A673 (cell line): ENCODE results near the gene FGF14. TPM values are rescaled to one million over a fixed set of nuclear protein-coding genes. Genes with fewer than 3 reads are reported as not detected.

Experiments
- BruUV-seq: library from RNA; stranded (reverse); fragments of 400-500 nt; replicated peaks from 2 replicates; lab custom pipeline; 2021; lab: Mats Ljungman, UMichigan
- CTCF ChIA-PET: fragments of 300-600 bp; sonication (Branson Sonifier 250); formaldehyde crosslinking; loops from one replicate; lab custom pipeline; 2022; ENCODE audit warnings: antibody characterized with exemption; lab: Charles Lee
- POLR2A ChIA-PET: fragments of 300-600 bp; sonication (Branson Sonifier 250); formaldehyde crosslinking; loops from one replicate; lab custom pipeline; 2022; ENCODE audit warnings: antibody characterized with exemption; ENCODE audit not compliant: low non-redundant PET; lab: Charles Lee
- DNase-seq: peaks from one replicate; pipeline ENCODE4 v3.0.0-alpha.2; 2015; ENCODE audit warnings: low spot score
- H3K27ac ChIP-seq: fragments of 200-600 bp; sonication (generic); 2 replicates; pipeline ENCODE4 v1.5.1; 2016; ENCODE audit warnings: mixed run types, low read depth, mild to moderate bottlenecking, mixed read lengths, antibody characterized with exemption, low read length; ENCODE audit not compliant: poor library complexity, severe bottlenecking
- H3K27me3 ChIP-seq: fragments of 200-600 bp; sonication (generic); replicated peaks from 2 replicates; pipeline ENCODE4 v1.6.1; 2017; ENCODE audit warnings: mixed run types, low read depth, mild to moderate bottlenecking, mixed read lengths, antibody characterized with exemption, low read length; ENCODE audit not compliant: insufficient read depth, poor library complexity
- H3K36me3 ChIP-seq: fragments of 200-600 bp; sonication (generic); 2 replicates; pipeline ENCODE4 v1.6.1; 2016; ENCODE audit warnings: mixed run types, mild to moderate bottlenecking, mixed read lengths, antibody characterized with exemption, low read length; ENCODE audit not compliant: insufficient read depth, poor library complexity, severe bottlenecking
- H3K4me1 ChIP-seq: fragments of 200-600 bp; sonication (generic); 2 replicates; pipeline ENCODE4 v1.6.1; 2017; ENCODE audit warnings: mixed run types, mild to moderate bottlenecking, mixed read lengths, antibody characterized with exemption, low read length; ENCODE audit not compliant: insufficient read depth, poor library complexity, severe bottlenecking
- H3K4me3 ChIP-seq: fragments of 200-600 bp; sonication (generic); 2 replicates; pipeline ENCODE4 v1.5.1; 2016; ENCODE audit warnings: low read depth, mixed run types, mild to moderate bottlenecking, mixed read lengths, low read length; ENCODE audit not compliant: poor library complexity, severe bottlenecking
- H3K9me3 ChIP-seq: fragments of 200-600 bp; sonication (generic); 2 replicates; pipeline ENCODE4 v1.6.1; 2016; ENCODE audit warnings: mixed run types, low read depth, mild to moderate bottlenecking, mixed read lengths, antibody characterized with exemption, low read length; ENCODE audit not compliant: poor library complexity, severe bottlenecking
- EZH2 ChIP-seq: fragments of 200-600 bp; sonication (generic); IDR thresholded peaks from 2 replicates; pipeline ENCODE4 v1.6.1; 2017; ENCODE audit warnings: borderline replicate concordance, low read depth, mild to moderate bottlenecking, mixed read lengths, antibody characterized with exemption, low read length; ENCODE audit not compliant: poor library complexity, severe bottlenecking
- intact Hi-C: fragments of 100-400 bp; cut with micrococcal nuclease; formaldehyde crosslinking; loops from one replicate; pipeline ENCODE4 v1.10.0; 2022; ENCODE audit not compliant: unreplicated experiment
- total RNA-seq: library from RNA; stranded (reverse); gene quantifications from 2 replicates; pipeline ENCODE4 v1.2.3, GENCODE V29; 2021
- TF ChIP-seq, protein P1 (sequence below): fragments of 300-800, 200-600 bp; sonication (generic); conservative IDR thresholded peaks from 2 replicates; pipeline ENCODE4 v1.5.1; 2017; ENCODE audit warnings: low read depth, mild to moderate bottlenecking, antibody characterized with exemption, low read length, moderate library complexity, mixed read lengths

Gene FGF14
- total RNA-seq, 1 experiment from 2014 or later, result 19.7 TPM

DNA sequence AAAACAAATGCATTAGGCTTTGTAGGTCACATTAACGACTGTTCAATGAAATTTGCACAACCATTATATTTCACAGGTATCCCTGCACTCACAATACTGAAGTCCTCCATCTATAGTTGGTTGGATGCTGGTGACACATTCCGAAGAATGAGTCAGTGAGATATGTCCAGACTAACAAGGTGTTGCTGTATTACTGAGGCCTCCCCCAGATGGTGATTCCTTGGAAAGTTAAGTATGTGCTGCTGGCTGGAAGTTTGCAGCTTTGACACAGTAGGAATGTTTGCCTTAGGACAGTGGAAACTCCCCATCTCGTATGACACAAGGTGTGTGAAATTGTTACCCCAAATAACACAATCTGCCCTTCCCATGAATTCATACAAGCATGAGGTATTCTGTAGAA is 46.6 kb downstream of the FGF14 start:
- ChIA-PET POLR2A (no interaction called here), CTCF (no interaction called here)
- Histone ChIP-seq H3K36me3 (no peaks in the 10 kb centered on the region), H3K4me3 (no peak overlapping the region), H3K27me3 (no peaks in the 10 kb centered on the region), H3K4me1 (no peaks in the 10 kb centered on the region), H3K9me3 (no peaks in the 10 kb centered on the region), H3K27ac (no peak overlapping the region)
- BruUV-seq, result no TSS peak
- TF ChIP-seq EZH2, result no peak
- TF ChIP-seq, protein P1, sequence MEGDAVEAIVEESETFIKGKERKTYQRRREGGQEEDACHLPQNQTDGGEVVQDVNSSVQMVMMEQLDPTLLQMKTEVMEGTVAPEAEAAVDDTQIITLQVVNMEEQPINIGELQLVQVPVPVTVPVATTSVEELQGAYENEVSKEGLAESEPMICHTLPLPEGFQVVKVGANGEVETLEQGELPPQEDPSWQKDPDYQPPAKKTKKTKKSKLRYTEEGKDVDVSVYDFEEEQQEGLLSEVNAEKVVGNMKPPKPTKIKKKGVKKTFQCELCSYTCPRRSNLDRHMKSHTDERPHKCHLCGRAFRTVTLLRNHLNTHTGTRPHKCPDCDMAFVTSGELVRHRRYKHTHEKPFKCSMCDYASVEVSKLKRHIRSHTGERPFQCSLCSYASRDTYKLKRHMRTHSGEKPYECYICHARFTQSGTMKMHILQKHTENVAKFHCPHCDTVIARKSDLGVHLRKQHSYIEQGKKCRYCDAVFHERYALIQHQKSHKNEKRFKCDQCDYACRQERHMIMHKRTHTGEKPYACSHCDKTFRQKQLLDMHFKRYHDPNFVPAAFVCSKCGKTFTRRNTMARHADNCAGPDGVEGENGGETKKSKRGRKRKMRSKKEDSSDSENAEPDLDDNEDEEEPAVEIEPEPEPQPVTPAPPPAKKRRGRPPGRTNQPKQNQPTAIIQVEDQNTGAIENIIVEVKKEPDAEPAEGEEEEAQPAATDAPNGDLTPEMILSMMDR, result no peak
- no peak for DNase-seq
- intact Hi-C loops, result no loop called here

DNA sequence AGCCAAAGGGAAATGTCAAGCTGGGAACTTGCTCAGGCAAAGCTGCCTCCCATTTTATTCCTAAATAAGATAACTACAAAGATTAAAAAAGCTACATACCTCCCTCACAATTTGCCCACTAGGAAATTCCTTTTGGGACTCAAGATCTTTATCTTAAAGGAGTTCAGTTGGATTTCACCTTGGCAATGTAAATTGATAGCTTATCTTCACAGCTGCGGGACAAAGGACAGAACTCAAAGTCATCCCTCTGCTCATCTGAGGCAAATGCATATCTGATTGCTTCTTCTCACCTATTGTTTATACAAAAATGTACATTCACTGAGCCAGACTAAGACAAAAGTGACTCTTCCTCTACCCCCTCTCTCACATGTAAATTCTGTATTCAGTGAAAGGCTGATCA is 47.8 kb downstream of the FGF14 start:
- no peaks in the 10 kb centered on the region for H3K4me1 ChIP-seq
- no peaks in the 10 kb centered on the region for H3K27me3 ChIP-seq
- H3K27ac ChIP-seq, result no peak overlapping the region
- no peak overlapping the region for H3K4me3 ChIP-seq
- TF ChIP-seq, protein P1, result no peak
- TF ChIP-seq EZH2, result no peak
- H3K36me3 ChIP-seq, result no peaks in the 10 kb centered on the region
- no TSS peak for BruUV-seq
- intact Hi-C loops, result no loop called here
- no peak for DNase-seq
- POLR2A ChIA-PET, result no interaction called here
- CTCF ChIA-PET, result no interaction called here
- no peaks in the 10 kb centered on the region for H3K9me3 ChIP-seq

DNA sequence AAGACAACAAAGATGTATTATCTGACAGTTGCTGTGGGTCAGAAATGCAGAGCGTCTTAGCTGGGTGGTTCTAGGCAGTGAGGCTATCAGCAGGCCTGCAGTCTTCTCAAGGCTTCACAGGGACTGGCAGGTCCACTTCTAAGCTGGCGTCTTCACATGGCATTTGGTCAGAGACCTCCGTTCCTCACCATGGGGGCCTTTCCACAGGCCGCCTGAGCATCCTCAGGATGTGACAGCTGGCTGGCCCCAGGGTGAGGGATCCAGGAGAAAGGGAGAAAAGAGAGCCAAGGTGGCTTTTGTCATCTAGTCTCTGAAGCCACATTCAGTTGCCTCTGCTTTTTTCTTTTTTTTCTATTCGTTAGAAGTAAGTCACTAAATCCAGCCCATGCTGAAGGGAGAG is 50.3 kb downstream of the FGF14 start:
- Histone ChIP-seq H3K36me3 (no peaks in the 10 kb centered on the region), H3K9me3 (no peaks in the 10 kb centered on the region), H3K27me3 (no peaks in the 10 kb centered on the region), H3K4me1 (peaks cover 9% of the 10 kb centered on the region), H3K4me3 (no peak overlapping the region), H3K27ac (no peak overlapping the region)
- CTCF ChIA-PET, result no interaction called here
- no peak for DNase-seq
- TF ChIP-seq EZH2, result no peak
- TF ChIP-seq, protein P1, result no peak
- POLR2A ChIA-PET, result no interaction called here
- BruUV-seq, result no TSS peak
- intact Hi-C loops, result no loop called here
